Endothelial cell of hepatic sinusoid (primary cell): ENCODE results near the gene PARD3B.

Experiments used
- in situ Hi-C: cut with HindIII; loops from 2 replicates; pipeline ENCODE4 v1.10.0; 2017; ENCODE audit warnings: low sequenced_read_pairs

Gene PARD3B

DNA sequence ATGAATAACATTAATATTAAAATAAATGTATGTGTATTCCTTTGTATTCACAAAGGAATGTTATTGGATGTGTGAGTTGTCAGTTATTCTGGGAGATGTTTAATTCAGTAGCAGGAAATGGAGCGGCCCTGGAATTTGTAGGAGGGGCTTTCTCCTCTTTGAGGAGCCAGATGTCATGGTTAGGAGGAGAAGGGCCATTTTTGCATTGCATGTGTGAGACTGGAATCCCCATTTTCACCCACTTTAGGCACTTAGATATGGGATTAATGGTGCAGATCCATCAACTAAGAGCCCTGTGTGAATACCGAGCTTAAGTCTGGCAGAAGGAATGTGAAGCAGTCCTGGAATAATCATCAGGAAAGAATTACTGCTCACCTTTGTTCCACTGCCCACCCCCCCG, 439.2 kb downstream of the PARD3B start:
- in situ Hi-C loops, result no loop called here

DNA sequence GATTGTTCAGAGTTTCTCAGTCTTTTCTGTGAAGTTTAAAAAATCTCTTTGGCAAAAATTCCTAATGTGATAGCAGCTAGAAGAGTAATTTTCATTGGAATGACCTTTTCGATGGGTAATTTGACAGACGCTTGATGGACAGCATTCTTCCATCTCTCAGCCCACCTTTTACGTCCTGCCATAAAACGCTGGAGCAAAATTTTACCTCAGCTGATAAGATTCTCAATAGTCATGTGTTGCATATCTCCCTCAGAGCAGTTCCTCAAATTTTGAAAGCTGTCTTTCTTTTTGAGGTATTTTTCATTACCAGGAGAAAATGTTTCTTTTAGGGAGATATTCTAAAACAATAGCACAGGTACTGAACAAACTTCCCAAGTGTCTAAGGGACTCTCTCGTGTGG, 441.4 kb downstream of the PARD3B start:
- in situ Hi-C loops, result no loop called here

DNA sequence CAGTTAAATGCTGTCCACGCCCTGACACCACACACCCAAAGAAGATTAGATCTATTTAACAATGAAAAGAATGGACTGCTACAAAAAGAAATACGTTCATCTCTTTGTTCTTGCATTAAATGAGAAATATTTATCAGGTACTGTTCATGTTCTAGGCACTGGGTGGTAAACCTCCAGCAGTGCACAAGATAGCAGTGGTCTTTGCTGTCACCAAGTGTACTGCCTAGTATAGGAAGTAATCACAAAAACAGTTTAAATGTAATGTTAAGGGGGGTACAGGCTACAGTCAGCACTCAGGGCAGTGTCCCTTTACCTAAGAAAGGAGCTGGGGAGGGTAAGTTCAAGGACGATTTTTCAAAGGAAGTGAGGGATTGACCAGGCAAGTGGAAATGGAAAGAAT, 443.6 kb downstream of the PARD3B start:
- in situ Hi-C loops, result no loop called here

DNA sequence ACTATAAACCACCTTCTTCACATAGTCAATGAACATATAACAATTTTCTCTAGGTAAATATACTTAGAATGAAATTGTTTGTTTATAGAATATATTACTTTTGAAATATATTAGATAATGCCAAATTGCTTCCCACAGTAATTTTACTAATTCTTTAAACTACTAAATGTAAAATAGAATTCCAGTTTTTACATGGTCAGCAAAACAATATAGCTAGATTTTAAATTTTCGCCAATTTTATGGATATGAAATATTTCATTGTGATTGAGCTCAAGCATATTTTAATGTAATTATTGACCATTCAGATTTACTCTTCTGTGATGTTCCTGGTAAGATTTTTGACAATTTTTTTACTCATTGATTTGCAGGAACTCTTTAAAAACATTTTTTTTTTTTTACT, 444.6 kb downstream of the PARD3B start:
- in situ Hi-C loops, result no loop called here

DNA sequence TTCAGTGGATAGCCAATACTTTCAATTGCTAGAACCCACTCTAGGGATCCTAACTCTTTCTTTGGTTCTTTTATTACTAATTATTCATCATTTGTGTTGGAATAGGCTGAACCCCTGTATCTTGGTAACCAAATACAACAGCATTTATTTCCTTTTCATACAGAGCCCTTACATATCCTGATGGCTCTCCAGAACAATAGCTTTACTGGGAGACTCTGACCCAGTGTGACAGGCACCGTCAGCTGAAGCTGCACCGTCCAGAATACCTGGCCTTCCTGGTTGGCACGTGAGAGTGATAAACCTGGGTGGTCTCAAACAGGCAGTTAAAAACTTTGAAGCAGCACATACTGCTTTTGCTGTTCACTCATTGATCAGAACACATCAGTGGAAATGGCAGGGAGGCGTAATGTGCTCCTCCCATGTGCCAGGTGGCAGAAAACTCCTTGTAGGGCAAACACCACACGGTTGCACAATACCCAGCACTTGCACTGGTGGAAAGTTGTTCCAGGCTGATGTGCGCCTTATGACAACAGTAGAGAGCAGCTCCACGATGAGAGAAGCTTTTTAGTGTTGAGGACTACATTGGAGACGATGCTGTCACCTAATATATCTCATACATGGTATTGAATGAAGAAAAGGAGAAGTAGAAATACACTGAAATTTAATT, 456.2 kb downstream of the PARD3B start:
- in situ Hi-C loops, result no loop called here

DNA sequence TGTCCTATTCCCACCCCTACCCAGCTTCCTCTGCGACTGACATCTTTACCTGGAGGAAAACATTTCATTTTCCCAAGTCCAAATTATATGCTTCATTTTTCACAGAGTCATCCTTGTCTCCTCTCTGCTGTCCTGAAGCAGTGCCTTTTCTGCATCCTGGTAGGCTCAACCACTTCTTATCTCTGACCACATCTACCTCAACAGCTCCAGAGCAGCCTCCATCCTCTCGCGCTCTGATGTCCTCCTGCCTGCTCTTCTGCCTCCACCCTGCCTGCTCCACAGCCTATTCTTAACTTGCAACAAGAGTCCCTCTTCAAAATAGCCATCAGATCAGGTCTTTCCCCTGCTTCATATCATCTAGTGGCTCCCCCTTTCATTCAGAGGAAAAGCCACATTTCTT, 457.1 kb downstream of the PARD3B start:
- in situ Hi-C loops, result no loop called here

DNA sequence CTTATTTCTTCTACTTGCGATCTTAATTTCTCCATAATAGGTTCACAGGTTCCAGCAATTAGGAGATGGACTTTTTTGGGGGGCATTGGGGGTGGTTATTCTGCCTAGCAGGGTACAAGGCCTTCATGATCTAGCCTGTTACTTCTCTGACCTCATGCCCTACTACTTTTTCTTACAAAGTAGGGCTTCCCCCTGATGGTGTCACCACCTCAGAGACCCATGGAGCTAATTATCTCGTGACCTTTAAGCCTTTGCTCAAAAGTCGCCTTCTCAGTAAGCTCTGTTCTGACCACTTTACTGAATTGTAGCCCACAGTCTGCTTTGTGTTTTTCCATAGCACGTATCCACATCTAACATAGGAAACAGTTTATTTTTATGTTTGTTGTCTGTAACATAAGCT, 458.0 kb downstream of the PARD3B start:
- in situ Hi-C loops, result no loop called here

DNA sequence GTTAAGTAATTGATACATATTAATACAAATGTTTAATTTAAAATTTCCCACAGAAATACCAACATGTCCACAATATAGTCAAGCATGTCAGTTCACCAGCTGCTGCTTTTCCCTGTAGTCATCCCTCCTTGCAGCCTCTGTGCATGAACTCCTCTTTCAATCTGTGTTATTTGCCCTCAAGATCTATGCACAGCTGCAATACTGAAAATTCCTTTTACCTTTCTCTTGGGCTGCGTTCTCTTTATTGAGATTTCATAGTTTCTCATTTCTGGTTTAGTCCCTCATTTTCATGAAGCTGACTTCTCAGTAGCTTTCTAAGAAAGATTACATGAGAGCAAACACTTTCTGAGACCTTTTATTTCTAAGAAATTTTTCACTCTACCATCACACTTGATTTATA, 464.9 kb downstream of the PARD3B start:
- in situ Hi-C loops, result no loop called here

DNA sequence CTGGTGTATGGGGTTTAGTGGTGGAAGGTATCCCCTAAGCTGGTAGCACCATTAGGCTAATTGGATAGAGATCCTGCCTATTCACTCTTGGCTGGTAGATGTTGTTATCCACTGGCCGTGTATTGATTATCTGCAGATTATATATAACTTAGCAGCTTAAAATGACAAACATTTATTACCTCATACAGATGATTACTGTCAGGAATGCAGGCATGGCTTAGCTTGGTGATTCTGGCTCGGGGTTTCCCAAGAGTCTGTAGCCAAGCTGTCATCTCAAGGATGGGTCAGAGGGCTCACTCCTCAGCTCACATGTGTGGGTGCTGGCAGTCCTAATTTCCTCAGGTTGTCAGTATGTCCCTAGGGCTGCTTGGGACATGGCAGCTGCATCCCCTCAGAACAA, 465.8 kb downstream of the PARD3B start:
- in situ Hi-C loops, result no loop called here

DNA sequence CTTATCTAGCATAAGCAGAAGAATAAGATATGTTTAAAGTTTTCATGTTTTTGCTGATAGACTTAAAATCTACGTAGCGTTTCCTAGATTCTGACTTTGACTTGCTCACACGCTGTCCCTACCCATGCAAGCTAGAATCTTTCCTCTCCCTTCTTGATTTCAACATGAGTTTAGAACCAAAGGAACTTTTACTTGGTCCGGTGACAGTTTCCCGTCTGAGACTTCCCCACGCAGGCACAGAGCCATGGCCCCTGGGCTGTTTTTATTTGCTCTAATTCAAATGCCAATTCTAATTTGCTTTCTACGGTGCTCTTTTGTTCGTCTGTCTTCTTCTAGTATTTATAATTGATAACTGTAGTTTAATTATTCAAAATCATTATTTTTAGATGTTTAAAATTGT, 467.7 kb downstream of the PARD3B start:
- in situ Hi-C loops, result no loop called here

DNA sequence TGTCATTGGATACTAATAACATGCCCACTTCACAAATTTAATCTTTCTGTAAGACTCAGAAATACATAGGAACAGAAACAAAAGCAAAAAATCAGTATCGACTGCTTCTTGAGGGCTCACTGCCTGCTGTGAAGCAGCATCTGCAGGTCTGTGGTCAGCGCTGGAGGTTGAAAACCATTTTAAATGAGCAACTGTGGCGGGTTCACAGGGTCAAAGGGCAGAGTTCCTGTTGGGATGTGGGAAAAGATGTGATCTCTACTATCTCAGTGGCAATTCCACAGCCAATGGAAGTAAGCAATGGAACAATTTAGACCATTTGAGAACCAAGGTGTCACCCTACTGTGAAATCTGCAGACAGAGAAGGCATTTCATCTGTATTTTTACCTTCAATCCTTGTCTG, 468.3 kb downstream of the PARD3B start:
- in situ Hi-C loops, result no loop called here

DNA sequence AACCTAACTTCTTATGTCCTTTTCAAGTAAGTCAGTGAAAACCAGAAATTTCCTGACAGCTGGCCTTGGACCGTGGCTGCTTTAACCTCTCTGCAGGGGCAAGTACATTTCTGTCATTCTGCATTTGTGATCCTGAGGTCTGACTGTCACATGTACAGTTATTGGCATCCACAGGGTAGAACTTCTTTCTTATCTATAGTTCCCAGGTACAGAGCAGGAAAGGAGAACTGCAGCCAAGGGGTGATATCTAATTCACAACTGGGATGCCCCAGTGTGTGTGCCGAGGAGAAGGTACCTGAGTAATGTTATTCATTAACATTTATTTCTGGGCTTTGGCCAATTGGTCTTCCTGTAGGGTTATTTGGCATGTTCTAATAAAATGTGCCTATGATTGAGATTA, 468.9 kb downstream of the PARD3B start:
- in situ Hi-C loops, result no loop called here

DNA sequence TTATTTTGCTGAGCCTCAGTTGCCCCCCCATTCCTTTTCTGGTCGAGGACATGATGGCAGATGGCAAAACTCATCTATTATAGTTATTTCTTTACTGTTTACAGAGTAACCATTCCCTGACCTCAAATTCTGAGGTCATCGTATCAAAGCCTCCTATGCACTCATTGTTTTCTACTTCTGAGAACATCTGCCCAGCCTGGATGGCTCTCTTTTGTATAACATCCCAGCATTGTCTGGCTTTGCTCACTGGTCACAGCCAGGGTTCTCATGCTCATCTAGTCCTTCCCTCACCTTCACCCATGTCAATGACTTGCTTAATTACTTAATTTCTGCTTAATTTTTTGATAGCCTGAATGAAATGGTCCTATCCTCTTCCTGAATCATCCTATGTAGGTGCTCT, 472.1 kb downstream of the PARD3B start:
- in situ Hi-C loops, result no loop called here

DNA sequence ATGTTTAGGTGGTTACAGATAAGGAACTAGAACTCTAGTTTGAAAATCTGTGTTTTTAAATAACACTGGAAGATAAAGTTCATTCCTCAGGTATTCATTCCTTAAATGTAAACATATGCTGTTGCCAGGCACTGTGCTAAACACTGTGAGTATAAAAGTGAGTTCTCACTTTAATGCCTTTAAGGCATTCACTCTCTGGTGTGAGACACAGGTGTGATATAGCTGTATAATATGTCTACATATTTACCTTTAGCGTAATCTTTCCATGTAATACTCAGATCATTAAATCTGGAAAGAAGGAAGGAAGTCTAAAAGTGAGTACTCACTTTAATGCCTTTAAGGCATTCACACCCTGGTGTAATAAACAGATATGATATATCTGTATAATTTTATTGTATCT, 472.6 kb downstream of the PARD3B start:
- in situ Hi-C loops, result no loop called here

DNA sequence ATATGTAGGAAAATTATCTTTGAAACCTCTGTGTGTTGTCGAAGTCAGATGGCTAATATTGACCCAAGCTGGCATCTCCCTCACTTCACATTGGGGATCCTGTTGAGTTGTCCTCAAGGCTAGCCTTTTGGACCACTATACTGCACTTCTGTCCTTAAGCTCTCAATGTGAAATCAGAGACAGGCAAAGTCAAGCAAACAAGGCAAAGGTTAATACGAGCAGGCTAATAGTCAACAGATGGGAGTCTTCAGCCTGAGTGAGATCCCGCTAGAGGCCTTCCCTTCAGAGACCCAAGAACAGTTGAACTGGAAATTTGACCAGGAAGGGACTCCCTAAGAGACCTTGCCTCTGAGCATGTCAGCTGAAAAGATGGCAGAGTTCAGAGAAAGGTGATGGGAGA, 475.4 kb downstream of the PARD3B start:
- in situ Hi-C loops, result no loop called here

DNA sequence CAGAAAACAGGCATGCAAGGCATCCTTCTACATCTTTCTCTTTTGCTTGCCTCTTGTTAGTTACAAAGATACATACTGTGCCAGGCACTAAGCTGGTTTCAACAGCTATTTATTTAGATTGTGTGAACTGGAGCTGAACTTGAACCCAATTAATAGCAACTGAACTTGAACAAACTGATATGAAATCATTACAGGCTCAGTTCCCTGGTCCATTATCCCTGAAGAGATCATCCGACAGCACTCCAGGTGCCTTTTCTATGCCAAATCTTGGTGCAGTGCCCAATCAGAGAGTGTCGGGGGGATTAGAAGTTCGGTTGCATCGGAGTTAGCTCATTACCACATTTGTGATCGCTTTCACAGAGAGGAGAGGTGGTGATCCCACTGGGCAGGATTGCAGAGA, 477.6 kb downstream of the PARD3B start:
- in situ Hi-C loops, result no loop called here

DNA sequence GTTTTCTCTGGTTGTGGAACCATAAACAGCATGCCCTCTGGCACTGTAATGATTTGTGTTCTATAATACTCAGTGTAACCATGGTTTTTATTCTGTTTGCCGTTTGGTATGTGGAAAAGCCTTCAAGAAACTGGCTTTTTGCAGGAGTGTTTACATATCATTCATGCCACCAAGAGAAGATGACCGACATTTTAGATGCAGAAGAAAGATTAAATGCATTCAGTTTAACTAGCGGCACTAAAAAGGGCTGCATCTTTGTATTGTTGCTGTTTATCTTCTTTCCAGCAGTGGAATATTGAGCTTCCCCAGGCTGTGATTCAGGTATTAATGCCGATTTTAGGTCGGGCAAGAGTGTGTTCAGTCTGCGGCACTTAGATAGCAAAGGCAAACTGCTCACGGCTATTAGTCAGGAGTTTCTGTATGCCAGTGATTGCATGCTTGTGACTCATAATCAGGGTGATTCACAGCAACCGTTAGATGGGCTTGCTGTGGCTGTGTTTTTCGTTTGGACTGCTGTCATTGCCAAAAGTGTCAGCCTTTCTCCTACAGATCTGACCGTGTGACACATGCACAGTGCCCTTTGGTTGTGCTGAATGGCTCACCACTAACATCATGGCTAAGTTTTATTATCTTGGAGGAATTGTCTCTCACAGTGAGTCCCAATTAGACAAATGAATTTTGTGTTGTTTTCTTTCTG, 479.7 kb downstream of the PARD3B start:
- in situ Hi-C loops, result no loop called here

DNA sequence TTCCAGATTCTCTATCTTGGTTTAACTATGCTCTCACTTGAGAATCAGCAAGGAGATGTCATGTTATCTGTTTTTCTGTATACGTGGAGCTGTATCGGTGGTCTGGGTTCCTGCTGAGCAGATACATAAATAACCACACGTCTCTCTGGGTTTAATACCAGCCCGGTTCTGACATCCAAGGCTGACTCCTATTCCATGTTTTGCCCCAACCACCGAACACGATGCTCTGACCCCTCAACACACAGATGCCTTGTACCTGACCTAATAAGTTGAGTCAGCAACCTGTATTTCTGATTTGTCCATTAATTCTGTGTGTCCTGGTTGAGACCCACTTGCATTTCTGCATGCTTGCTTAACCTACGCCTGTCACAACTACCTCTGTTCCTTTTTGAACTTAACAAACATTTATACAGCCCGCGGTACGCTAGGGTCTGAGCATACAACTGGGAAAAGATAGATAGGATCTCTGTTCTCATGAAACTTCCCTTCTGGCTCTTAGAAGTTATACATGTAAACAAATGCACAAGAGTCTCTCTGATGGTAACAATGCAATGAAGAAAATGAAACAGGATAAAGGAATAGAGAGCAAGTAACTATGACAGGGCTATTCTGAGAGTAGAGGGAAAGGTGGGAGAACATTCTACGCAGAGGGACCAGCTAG, 480.4 kb downstream of the PARD3B start:
- in situ Hi-C loops, result no loop called here

DNA sequence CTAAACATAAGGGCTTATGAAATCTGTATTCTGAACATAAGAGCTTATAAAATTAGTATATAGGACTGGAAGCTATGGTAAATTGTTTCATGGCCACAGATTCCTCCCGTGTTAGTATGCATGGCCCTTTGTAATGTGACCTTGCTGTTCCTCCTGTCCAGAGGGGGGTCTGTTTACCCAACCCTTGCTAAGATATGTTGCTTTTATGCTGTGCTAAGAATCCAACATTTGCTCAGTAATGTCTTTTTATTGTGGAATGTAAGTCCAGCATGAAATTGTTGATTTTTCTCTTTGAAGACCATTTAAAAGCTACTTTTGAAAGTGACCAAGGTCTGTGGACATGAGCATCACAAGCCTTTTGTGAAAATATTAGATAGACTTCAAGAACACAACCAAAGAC, 485.4 kb downstream of the PARD3B start:
- in situ Hi-C loops, result no loop called here

DNA sequence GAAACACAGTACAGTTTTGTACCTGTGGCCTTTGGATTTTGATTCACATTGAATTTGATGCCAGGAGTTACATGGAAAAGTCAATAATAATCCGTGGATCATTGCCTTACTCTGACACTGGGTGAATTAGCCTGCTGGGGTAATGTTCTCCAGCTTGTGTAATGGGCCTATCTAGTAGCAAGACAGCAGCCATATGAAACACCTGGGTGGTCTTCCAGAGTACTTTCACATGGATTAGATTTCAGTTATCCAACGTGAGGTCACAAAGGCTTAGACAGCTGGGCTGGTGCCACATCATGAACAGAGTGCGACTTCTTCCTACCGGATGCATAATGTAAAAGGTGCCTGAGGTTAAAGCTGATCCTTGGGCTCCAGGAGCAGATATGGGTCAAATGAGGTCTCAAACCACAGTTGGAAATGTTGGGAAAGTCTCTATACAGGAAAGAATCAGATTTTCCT, 486.8 kb downstream of the PARD3B start:
- in situ Hi-C loops, result no loop called here

DNA sequence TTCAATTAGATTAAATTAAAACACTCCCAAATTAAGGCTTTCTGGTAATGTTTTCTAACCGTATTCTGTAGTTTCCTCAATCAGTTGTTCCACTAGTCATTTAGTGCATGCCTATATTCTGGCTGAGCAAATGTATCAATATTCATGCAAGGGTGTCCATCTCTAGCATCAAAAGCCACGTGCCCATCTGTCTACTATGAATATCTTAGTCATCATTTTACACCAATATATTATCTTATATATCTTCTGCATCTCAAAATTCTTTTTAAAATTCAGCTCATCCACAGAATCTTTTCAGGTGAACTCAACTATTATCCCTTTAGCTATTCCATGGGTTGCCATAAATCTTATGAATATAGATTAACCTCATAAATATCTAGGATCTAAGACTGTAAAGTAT, 488.2 kb downstream of the PARD3B start:
- in situ Hi-C loops, result no loop called here

DNA sequence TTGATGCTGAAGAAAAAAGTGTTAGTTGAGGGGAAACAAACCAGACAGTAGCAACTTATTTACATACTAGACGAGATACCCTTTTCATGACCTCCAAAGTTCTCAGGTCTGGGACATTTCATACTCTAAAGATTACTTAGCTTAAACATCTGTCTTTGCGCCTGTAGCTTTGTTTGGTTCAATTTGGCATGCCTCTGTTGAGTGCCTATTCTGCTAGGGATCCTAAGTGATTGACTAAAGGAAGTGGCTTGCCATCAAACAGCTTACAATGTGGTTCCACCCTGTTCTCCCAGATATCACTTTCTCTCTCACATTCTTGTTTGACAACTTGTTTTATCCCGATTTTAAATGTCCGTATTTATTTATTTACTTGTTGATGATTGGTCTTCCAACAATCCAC, 488.8 kb downstream of the PARD3B start:
- in situ Hi-C loops, result no loop called here
